ENCODE measurements around the gene PIGO.

Gene PIGO

GRCh38 chr9:35105571-35106342 lies 9.4 kb upstream of the PIGO start:
- ATAC-seq: no peak

DNA sequence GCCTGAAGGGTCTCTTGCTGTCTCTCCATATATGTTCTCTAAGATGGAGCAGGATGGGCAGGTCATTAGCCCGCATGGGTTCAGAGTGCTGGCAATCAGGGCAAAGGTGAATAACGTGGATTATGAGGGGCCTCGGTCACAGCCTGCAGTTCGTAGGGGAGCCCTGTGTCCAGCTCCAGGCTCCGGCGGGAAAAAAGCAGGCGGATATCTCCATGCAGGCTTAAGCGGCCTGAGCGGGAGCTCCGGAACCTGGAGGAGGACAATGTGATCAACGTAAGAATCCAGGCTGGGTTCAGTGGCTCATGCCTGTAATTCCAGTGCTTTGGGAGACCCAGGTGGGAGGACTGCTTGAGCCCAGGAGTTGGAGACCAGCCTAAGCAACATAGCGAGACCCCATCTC lies 8.7 kb upstream of the PIGO start:
- no peak for ATAC-seq

GRCh38 chr9:35104586-35104985 lies 8.2 kb upstream of the PIGO start:
- no peak for ATAC-seq

DNA sequence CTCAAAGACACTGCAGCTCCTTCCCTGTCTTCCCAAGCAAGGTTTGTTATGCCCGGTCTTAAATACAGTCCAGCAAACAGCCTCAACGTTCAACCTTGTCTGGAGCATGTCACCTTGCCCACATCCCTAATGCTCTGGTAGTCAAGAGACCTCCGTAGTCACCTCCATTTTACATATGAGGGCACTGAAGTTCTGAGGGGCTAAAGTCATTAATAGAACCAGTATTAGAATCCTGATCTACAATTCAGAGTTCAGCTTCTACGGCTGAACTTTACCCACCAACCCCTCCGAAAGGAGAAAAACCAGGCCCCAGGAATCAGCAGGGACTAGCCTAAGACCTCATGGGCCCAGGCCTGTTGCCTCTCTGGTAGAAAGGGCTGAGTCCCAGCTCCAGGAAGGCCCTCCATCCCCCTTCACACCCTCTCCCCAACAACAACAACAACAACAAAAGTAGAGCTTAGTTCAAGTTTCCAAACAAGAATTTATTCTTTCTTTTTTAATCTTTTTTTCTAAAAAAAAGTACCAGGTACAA lies 7.3 kb upstream of the PIGO start:
- no peak for ATAC-seq

DNA sequence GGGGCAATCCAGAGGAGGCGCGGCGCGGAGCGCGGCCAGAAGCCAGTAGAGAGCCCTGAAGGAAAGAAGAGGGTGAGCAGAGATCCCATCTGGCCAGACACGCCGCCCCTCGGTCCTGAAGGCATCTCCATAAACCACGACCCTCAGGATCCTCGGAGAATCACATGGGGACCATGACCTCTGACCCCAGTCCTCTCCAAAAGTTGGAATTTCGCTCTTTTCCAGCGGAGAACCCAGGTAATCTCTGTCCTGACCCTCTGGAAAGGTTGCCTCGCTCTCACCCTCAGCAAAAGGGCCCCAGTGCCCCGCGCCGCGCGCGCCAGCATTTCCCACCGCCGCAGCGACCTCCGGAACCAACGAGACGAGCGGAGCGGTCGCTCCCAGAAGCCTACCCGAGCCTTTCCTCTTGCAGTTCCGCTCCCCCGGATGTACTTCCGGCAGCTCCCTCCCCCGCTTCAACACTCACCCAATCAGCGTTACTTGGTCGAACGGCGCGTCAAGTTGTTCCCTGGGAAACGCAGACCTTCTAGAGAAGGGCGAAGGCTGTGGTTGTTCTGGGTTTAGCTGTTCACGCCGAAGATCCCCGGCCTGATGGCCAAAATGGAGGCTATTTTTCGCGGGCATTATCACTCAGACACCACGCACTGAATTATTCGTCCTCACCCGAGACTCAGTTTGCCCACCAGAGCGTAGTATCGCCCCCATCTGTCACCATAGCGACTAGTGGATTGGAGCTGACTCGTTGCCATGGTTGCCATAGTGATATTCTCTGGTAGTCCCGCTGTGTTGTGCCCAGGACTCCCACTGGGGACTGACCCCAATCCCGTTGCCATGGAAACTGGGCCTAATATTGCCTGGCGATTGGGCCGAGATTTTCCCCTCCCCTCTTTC lies 6.6 kb upstream of the PIGO start, which contains the start of gene STOML2:
Gene STOML2, minus strand, starts transcription at position 363 of the 891 bp plus-strand sequence. Its CDS starts 37 bp downstream, at position 326.
- ATAC-seq: peak; percentile 99 to 100

DNA sequence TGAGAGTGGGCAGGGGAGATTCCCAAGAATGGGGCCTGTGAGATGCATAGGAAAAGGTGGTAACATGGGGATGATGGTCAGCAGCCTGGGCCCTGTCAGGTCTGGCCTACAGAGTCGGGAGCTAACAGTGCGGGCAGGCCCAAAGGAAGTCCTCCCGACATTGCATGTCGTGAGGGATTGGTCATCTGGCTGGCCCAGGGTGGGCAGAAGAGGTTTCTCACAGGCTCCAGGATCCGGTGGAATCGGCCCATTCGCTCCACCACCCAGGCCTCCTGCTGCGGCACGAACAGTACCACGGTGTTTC lies 6.0 kb upstream of the PIGO start:
- ATAC-seq: peak; percentile 6 to 7

DNA sequence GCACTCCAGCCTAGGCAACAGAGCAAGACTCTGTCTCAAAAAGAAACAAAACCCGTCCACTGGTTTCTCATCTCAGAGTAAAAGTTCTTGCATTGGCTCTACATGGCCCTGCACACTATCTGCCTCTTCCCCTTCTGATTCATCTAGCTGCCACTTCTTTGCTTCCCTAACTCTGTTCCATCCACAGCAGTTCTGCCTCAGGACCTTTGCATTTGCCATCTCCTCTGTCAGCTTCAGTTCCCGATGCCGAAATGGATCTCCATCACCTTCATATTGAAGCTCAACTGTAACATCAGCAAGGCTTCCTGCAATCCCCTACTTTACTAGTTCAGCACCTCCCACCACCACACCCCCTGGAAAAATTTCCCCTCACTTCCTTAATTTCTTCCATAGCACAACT lies 1.2 kb upstream of the PIGO start:
- no peak for ATAC-seq

GRCh38 chr9:35091536-35091935 lies 4.9 kb downstream of the PIGO start:
- no peak for ATAC-seq

DNA sequence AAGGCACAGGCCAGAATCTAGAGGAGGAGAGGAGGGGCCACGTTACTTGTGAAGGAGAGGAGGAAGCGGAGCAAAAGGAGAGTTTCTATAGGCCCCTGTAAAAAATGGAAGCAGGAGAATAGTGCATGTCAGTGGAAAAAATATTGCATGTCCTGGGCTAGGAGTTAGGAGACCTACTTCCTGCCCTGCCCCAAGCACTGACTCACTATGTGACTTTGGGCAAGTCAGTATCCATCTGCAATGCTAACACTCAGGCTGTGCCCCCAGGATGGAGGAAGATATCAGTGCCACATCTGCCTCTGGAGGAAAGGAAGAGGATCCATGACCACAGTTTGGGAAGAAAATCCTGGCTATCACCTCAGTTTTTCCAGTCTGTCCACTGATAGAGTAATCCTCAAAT lies 7.0 kb downstream of the PIGO start:
- no peak for ATAC-seq

GRCh38 chr9:35085078-35085477 lies 11.3 kb downstream of the PIGO start:
- no peak for ATAC-seq

DNA sequence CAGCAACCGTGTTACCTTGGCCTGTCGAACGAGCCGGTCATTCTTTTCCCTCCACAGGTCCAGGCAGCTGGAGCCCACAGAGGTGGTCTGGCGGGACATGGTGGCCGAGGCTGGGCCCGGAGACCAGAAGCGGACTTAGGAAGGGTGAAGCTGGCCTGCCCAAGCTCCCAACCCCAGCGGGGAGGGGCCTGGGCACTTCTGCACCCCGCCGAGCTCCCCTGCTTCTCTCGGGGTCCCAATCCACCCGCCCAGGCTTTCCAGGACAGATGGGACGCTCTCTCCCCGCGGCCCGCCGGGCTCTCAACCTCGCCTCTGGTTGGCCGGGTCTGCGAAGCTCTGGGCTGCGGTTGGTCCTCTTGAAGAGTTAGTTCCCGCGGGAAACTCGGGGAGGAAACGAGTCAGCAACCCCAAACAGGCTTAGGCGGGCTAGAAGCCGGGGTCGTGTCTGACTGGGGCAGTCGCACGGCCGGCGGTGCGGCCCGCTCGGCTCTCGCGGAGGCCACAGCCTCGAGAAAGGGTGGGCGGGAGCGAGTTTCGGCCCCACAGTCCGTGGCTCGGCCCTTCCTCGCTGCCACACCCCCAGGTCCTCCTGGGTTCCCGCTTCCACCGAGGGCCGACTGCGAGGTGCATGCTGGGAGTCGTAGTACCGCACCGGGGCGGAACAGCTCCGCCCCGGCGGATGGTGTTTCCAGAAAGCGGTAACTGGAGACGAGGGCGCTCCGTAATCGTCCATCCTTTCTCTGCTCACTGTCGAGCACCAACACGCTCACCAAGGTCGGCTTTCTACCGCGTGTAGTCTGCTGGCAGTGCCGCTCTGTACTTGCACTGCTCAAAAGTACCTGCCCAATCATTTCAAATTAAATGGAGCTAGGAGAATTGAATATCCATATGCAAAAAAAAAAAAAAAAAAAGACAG lies 16.7 kb downstream of the PIGO start, which contains the start of gene FANCG:
Gene FANCG, minus strand, starts transcription at position 517 of the 916 bp plus-strand sequence. Its CDS starts 418 bp downstream, at position 99.
- peak; percentile 95 to 96 for ATAC-seq

GRCh38 chr9:35079041-35079425 lies 17.4 kb downstream of the PIGO start:
- ATAC-seq: no peak

DNA sequence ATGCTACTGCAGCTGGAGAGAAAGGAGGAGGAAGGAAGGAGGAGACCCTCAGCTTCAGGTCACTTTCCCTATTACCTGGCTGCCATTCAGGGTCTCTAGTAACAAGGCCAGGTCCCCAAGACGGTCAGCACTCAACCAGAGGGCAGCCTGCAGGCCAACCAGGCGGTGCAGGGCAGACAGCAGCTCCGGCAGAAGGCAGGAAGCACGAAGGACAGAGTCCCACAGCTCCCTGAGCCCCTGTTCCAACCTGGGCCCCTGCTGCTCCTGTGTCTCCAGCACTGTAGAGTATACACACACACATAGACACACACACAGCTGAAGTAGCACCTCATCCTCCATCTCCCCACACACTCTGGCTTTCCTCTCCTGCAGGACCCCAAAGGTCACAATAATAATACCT lies 18.3 kb downstream of the PIGO start:
- no peak for ATAC-seq

- no peak for ATAC-seq
Observed at GRCh38 chr9:35076848-35077247, 19.5 kb downstream of the PIGO start.

GRCh38 chr9:35075358-35075757 lies 21.0 kb downstream of the PIGO start:
- ATAC-seq: no peak

- no peak for ATAC-seq
Observed at GRCh38 chr9:35074791-35075190, 21.6 kb downstream of the PIGO start.

DNA sequence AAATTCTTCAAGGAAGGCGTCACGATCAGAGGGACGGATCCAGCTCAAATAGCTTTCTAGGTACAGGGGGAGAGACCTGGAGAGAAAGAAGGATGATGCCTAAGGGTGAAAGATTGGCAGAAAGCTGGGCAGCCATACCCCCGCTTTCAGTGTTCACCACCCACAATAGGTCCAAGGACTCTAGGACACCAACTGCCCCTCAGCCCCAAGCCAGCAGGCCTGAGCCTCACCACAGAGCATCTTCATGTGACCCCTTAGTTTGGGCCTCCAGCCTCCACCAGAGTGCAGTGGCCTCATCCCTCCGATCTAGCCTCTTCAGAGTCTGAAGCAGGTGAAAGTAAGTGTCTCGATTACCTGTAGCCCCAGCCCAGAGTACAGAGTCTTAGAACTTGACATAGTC lies 22.2 kb downstream of the PIGO start:
- no peak for ATAC-seq

DNA sequence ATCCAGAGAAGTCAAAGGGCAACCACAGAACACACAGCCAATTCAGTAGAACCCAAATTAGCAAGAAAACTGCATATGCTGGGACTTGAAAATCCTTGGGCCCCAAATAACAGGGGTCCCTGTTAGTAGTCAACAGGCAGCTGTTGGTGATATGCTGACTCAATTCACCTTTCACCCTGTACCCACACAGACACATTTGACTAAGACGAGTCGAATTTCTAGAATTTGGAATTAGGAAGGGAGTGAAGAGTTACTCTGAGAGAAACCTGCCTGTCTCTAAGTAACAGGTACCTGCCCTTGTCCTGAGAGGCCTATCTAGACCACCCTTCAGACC lies 23.1 kb downstream of the PIGO start:
- ATAC-seq: peak; percentile 14 to 24

DNA sequence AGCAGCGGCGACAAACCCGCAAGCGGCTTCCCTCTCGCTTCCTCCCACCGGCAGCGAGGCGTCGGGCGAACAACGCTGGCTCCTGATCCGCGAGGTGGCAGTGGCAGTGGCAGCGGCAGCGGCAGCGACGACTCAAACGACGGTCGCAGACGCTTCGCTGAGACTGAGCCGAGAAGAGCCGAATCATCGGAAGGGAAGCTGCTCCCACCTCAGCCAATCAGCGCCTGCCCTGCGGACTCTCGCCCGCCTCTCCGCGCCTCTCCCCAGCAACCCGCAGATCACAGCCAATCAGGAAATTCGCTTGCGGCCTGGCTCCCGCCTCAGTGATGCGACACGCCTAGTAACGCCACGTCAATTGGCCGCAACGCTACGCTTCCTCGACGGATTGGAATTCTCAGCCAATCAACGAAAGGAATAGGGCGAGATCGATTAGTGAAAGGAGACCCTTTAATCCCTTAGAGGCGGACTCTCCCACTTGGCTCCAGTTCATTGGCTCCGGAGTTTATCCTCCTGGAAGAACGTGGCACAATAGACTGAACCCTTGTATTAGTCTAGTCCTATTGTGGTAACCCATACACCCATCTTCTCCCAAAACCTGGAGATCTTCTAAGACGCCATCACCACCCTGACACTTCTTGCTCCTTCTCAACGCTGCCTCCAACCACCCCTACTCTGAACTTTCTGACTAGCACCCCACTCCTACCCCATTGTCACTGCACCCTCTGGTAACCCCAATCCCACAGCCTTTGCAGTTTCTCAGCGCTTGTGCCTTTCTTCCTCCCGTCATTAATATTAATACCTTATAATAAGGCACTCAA lies 23.7 kb downstream of the PIGO start, which contains the start of gene VCP:
Gene VCP, minus strand, starts transcription at position 165 of the 818 bp plus-strand sequence. CDS start 272 bp downstream, outside the sequence.
- ATAC-seq: peak; percentile 83 to 87

DNA sequence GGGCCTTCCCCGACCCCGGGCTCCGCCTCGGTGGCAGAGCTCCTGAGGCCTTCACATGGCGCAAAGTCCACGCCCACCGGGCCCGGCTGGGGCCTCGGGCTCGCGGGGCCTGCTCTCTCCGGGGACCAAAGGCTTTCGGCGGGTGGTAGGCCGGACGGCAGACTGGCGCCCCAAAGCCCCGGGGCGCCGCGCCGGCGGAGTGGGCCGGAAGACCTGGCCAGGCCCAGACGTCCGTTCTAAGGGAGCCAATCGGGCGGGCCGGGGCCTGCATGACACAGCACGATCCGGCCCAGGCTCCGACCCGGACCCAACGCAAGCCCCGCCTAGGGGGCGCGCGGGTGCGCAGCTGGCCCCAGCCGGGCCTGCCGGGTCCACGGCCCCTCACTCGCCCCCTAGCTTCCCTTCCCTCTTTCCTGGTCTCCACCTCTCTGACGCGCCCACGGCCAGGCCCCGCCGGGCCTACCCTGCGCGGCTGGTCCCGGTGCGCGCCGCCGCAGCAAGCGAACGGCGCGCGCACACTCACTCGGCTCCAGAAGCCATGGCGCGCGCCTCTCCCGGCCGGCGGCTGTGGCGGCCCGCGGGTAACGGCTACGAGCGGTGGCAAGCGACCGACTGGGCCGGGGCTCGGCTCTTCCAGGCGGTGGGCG lies 24.5 kb downstream of the PIGO start:
- ATAC-seq: peak; percentile 39 to 53

Measured in activated CD4-positive, CD25-positive, alpha-beta regulatory T cell treated with anti-CD3 and anti-CD28 coated beads, Interleukin-2, amount 50 U/mL, for 24 hours (primary cell).